H1 (cell line): ENCODE results near the gene SHISA9. TPM values are rescaled to one million over a fixed set of nuclear protein-coding genes. Genes with fewer than 3 reads are reported as not detected.

Source experiments
- CTCF ChIA-PET: fragments of 300-600 bp; sonication (Branson Sonifier 250); formaldehyde crosslinking; loops from one replicate; lab custom pipeline; 2021; ENCODE audit not compliant: partially characterized antibody; lab: Charles Lee
- POLR2A ChIA-PET: fragments of 300-600 bp; sonication (Branson Sonifier 250); formaldehyde crosslinking; loops from one replicate; lab custom pipeline; 2021; ENCODE audit warnings: inconsistent platforms; ENCODE audit not compliant: partially characterized antibody; lab: Charles Lee
- DNase-seq, 2 experiments: peaks; one replicate each; pipeline versions ENCODE4 v3.0.0 to v3.0.0-alpha.2; 2010 to 2022; ENCODE audit warnings: low spot score in 2 of 2, low read depth in 1 of 2, mixed read lengths in 1 of 2
- FAIRE-seq: peaks from 2 replicates; lab custom pipeline; 2011; peaks lifted over from hg19 to GRCh38; lab: Jason Lieb, UNC
- H2AFZ ChIP-seq: 2 replicates; pipeline ENCODE4 v1.8.1; 2012; ENCODE audit warnings: low read length, inconsistent platforms
- H2AK5ac ChIP-seq: 2 replicates; pipeline ENCODE4 v1.6.1; 2013; ENCODE audit warnings: low read depth, low read length
- H2BK120ac ChIP-seq: replicated peaks from 2 replicates; pipeline ENCODE3; 2013; ENCODE audit warnings: low read depth, low read length, inconsistent platforms
- H2BK12ac ChIP-seq: 2 replicates; pipeline ENCODE4 v1.6.1; 2013; ENCODE audit warnings: low read depth, low read length
- H2BK15ac ChIP-seq: 2 replicates; pipeline ENCODE4 v1.6.1; 2013; ENCODE audit warnings: low read length
- H2BK20ac ChIP-seq: 2 replicates; pipeline ENCODE4 v1.6.1; 2013; ENCODE audit warnings: low read length
- H2BK5ac ChIP-seq: 2 replicates; pipeline ENCODE4 v1.6.1; 2013; ENCODE audit warnings: low read depth, low read length
- H3K14ac ChIP-seq: 2 replicates; pipeline ENCODE4 v1.6.1; 2013; ENCODE audit warnings: inconsistent platforms; ENCODE audit not compliant: insufficient read length
- H3K18ac ChIP-seq: 2 replicates; pipeline ENCODE4 v1.6.1; 2013; ENCODE audit warnings: low read length; ENCODE audit errors: extremely low read depth
- H3K23ac ChIP-seq: 2 replicates; pipeline ENCODE4 v1.6.1; 2013; ENCODE audit warnings: inconsistent platforms; ENCODE audit not compliant: insufficient read length
- H3K23me2 ChIP-seq: 2 replicates; pipeline ENCODE4 v1.6.1; 2013; ENCODE audit warnings: low read depth, low read length
- H3K27ac ChIP-seq: 2 replicates; pipeline ENCODE4 v1.6.1; 2011; ENCODE audit warnings: low read depth, low read length, inconsistent platforms
- H3K27me3 ChIP-seq, 4 experiments: replicated peaks in 1 of 4; 1 replicate in 1 of 4; 2 replicates in 3 of 4; pipeline versions ENCODE4 v1.6.1 to v1.8.1; 2011 to 2013; ENCODE audit warnings: low read length in 3 of 4, mild to moderate bottlenecking in 3 of 4, inconsistent platforms in 2 of 4, mixed read lengths in 2 of 4, moderate library complexity in 1 of 4; ENCODE audit not compliant: control insufficient read depth in 3 of 4, insufficient read depth in 3 of 4; ENCODE audit errors: extremely low read depth in 1 of 4
- H3K36me3 ChIP-seq, 4 experiments: 2 replicates each; pipeline versions ENCODE4 v1.6.1 to v1.8.1; 2011 to 2013; ENCODE audit warnings: mild to moderate bottlenecking in 4 of 4, low read length in 3 of 4, moderate library complexity in 2 of 4, control low read depth in 1 of 4, inconsistent platforms in 1 of 4; ENCODE audit not compliant: insufficient read depth in 4 of 4, control insufficient read depth in 2 of 4
- H3K4ac ChIP-seq: replicated peaks from 2 replicates; pipeline ENCODE3; 2013; ENCODE audit warnings: low read length, low read depth, mixed read lengths, inconsistent platforms; ENCODE audit not compliant: insufficient read length
- H3K4me1 ChIP-seq, 4 experiments: replicated peaks in 1 of 4; 1 replicate in 1 of 4; 2 replicates in 3 of 4; pipeline versions ENCODE4 v1.6.1 to v1.8.1; 2011 to 2013; ENCODE audit warnings: low read length in 3 of 4, inconsistent platforms in 2 of 4, mixed read lengths in 1 of 4; ENCODE audit not compliant: insufficient read depth in 4 of 4, control insufficient read depth in 3 of 4
- H3K4me2 ChIP-seq, 2 experiments: 2 replicates each; pipeline versions ENCODE4 v1.6.1 to v1.8.1; 2011 to 2013; ENCODE audit warnings: low read depth in 2 of 2, low read length in 2 of 2, control low read depth in 1 of 2, inconsistent platforms in 1 of 2, mild to moderate bottlenecking in 1 of 2; ENCODE audit not compliant: insufficient read depth in 1 of 2
- H3K4me3 ChIP-seq, 4 experiments: fragments of 200-600, 300-600 bp in 1 of 4; sonication (generic), shearing (Covaris generic), sonication (Bioruptor Twin) in 1 of 4; 2 replicates each; pipeline versions ENCODE4 v1.5.1 to v1.8.1; 2011 to 2016; ENCODE audit warnings: low read length in 4 of 4, low read depth in 3 of 4, control low read depth in 2 of 4, inconsistent platforms in 2 of 4, mild to moderate bottlenecking in 2 of 4, mixed read lengths in 1 of 4, moderate library complexity in 1 of 4; ENCODE audit not compliant: insufficient read depth in 2 of 4; ENCODE audit errors: extremely low read depth in 1 of 4
- H3K56ac ChIP-seq: replicated peaks from 2 replicates; pipeline ENCODE3; 2013; ENCODE audit warnings: low read depth, mild to moderate bottlenecking, mixed read lengths, low read length, inconsistent platforms; ENCODE audit not compliant: insufficient read length
- H3K79me1 ChIP-seq: 2 replicates; pipeline ENCODE4 v1.6.1; 2013; ENCODE audit warnings: low read depth, low read length, control low read depth
- H3K79me2 ChIP-seq, 2 experiments: 2 replicates each; pipeline versions ENCODE4 v1.6.1 to v1.8.1; 2012 to 2013; ENCODE audit warnings: low read length in 2 of 2, mild to moderate bottlenecking in 2 of 2, inconsistent platforms in 1 of 2; ENCODE audit not compliant: insufficient read depth in 2 of 2, control insufficient read depth in 1 of 2
- H3K9ac ChIP-seq, 4 experiments: replicated peaks in 1 of 4; 1 replicate in 1 of 4; 2 replicates in 3 of 4; pipeline versions ENCODE4 v1.6.1 to v1.8.1; 2011 to 2013; ENCODE audit warnings: low read depth in 3 of 4, low read length in 3 of 4, control low read depth in 2 of 4, mild to moderate bottlenecking in 2 of 4, moderate library complexity in 2 of 4, inconsistent platforms in 1 of 4; ENCODE audit errors: extremely low read depth in 1 of 4
- H3K9me3 ChIP-seq, 2 experiments: 2 replicates each; pipeline versions ENCODE4 v1.6.1 to v1.8.1; 2012 to 2013; ENCODE audit warnings: mild to moderate bottlenecking in 2 of 2, moderate library complexity in 2 of 2, control low read depth in 1 of 2, inconsistent platforms in 1 of 2, low read depth in 1 of 2, low read length in 1 of 2, mixed read lengths in 1 of 2; ENCODE audit not compliant: insufficient read depth in 2 of 2
- H4K20me1 ChIP-seq, 2 experiments: replicated peaks in 1 of 2; 2 replicates each; pipeline versions ENCODE3 to v1.8.1; 2011 to 2013; ENCODE audit warnings: inconsistent platforms in 2 of 2, low read length in 2 of 2, mild to moderate bottlenecking in 1 of 2; ENCODE audit not compliant: insufficient read depth in 2 of 2, control insufficient read depth in 1 of 2
- H4K5ac ChIP-seq: 2 replicates; pipeline ENCODE4 v1.6.1; 2013; ENCODE audit warnings: low read length, low read depth, mixed read lengths, inconsistent platforms; ENCODE audit not compliant: insufficient read length
- H4K8ac ChIP-seq: 2 replicates; pipeline ENCODE4 v1.8.0; 2013; ENCODE audit warnings: mild to moderate bottlenecking, moderate library complexity, low read length, inconsistent platforms; ENCODE audit not compliant: insufficient read depth; ENCODE audit errors: extremely low read depth
- H4K91ac ChIP-seq: replicated peaks from 2 replicates; pipeline ENCODE3; 2013; ENCODE audit warnings: low read length, mixed read lengths, inconsistent platforms; ENCODE audit not compliant: insufficient read length
- EGR1 ChIP-seq: IDR thresholded peaks from 2 replicates; pipeline ENCODE4 v1.6.1; 2011; ENCODE audit warnings: low read depth, low read length, borderline replicate concordance
- SIN3A ChIP-seq, 2 experiments: IDR thresholded peaks in 1 of 2; conservative IDR thresholded peaks in 1 of 2; 2 replicates each; pipeline ENCODE4 v1.6.1; 2011 to 2012; ENCODE audit warnings: low read length in 2 of 2, improper control_type of control experiment in 1 of 2, low read depth in 1 of 2, mild to moderate bottlenecking in 1 of 2
- WGBS, 2 experiments: shearing (Covaris generic) in 1 of 2; methylation state at CpG; one replicate each; pipeline versions ENCODE4 v1.1.6 to v1.1.7; 2013 to 2015; ENCODE audit warnings: low lambda C conversion rate in 2 of 2, mixed read lengths in 2 of 2, inconsistent platforms in 1 of 2, low coverage in 1 of 2, missing lambda C conversion rate in 1 of 2; ENCODE audit not compliant: insufficient replicate concordance in 2 of 2, insufficient coverage in 1 of 2, insufficient read length in 1 of 2; ENCODE audit errors: extremely low coverage in 1 of 2, missing lambda C conversion rate in 1 of 2; 5-methylcytosine and 5-hydroxymethylcytosine counted together
- polyA plus RNA-seq, 7 experiments: library from polyadenylated mRNA; depleted of rRNA in 3 of 7; stranded (reverse) in 5 of 7; unstranded in 2 of 7; fragments of >200 nt in 5 of 7; fragments of 200-250 nt in 2 of 7; gene quantifications; 1 replicate in 5 of 7; 2 replicates in 1 of 7; 4 replicates in 1 of 7; pipeline versions ENCODE4 v1.2.1 to v1.2.3, GENCODE V29; 2011 to 2013; ENCODE audit warnings: missing spikeins in 2 of 7, mixed read lengths in 2 of 7
- total RNA-seq: library from RNA; stranded (reverse); fragmentation: NEBNext Ultra II Directional; extraction: Animal tissue kit (Norgen Biotek cat#: 25700); gene quantifications from 2 replicates; pipeline ENCODE4 v1.2.1, GENCODE V29; 2021

The SHISA9 gene
- total and polyA plus RNA-seq, 2 of the 8 experiments (the other 6 are each of a cell fraction or from before 2014, with no cell fraction given) = 25.6 to 39.8 TPM

GRCh38 chr16:13165024-13165423, 263.6 kb downstream of the SHISA9 start:
- Histone ChIP-seq H3K4me2 (no peak overlapping the region), H2BK12ac (no peak overlapping the region), H4K8ac (no peak overlapping the region), H4K20me1 (no peaks in the 10 kb centered on the region), H3K79me1 (peaks cover 3% of the 10 kb centered on the region; the same call in 1 of the 2 replicates), H2AK5ac (no peak overlapping the region), H4K5ac (no peak overlapping the region), H3K14ac (no peak overlapping the region), H3K4me1 (peaks cover 3 to 17% (median 12%) of the 10 kb centered on the region in 4 experiments; a peak in 6 of 7 replicates), H3K4ac (no peak overlapping the region), H3K4me3 (no peak overlapping the region), H2AFZ (no peak overlapping the region), H2BK5ac (no peak overlapping the region), H3K9ac (peak overlapping the region in 1 of 4 experiments; percentile 34; a peak in 1 of 7 replicates), H3K27me3 (no peaks in the 10 kb centered on the region), H3K23ac (no peak overlapping the region), H3K23me2 (no peaks in the 10 kb centered on the region), H3K36me3 (no peaks in the 10 kb centered on the region), H3K56ac (no peak overlapping the region), H3K9me3 (no peaks in the 10 kb centered on the region), H2BK15ac (no peak overlapping the region), H2BK120ac (no peak overlapping the region), H4K91ac (no peak overlapping the region), H2BK20ac (no peak overlapping the region), H3K79me2 (peaks cover 0 to 28% of the 10 kb centered on the region in 2 experiments; a peak in 2 of 4 replicates), H3K27ac (no peak overlapping the region), H3K18ac (no peak overlapping the region)
- ChIA-PET CTCF (no interaction called here), POLR2A (no interaction called here)
- no peak for DNase-seq
- 95% methylated on average over 1 of the region's 1 CpG; no CpG with 5 or more reads in 1 of the 2 experiments for WGBS, 2 experiments
- TF ChIP-seq SIN3A (conservative IDR thresholded peaks at IDR 0.05 in 1 of 2, IDR thresholded peaks at IDR 0.05 in 1 of 2; ENCODE audit: low read depth in 1 of 2, low read length in 2 of 2) (no peak), EGR1 (no peak)
- FAIRE-seq = no peak
